Cardiac fibroblast (primary cell): ENCODE results near the gene GNG12.

ENCODE experiments used
- DNase-seq, 2 donors: peaks; one replicate each; pipeline versions ENCODE4 v3.0.0 to v3.0.0-alpha.2; 2010; ENCODE audit warnings: low read depth in 2 of 2
- H3K4me3 ChIP-seq, 2 donors: replicated peaks in 1 of 2; 1 replicate in 1 of 2; 2 replicates in 1 of 2; pipeline ENCODE4 v1.5.1; 2011; ENCODE audit warnings: low read depth in 2 of 2, low read length in 2 of 2, mild to moderate bottlenecking in 2 of 2, moderate library complexity in 1 of 2
- TF ChIP-seq, protein P1 (sequence below): IDR thresholded peaks from one replicate; pipeline ENCODE4 v1.5.1; 2011; ENCODE audit warnings: low read depth, mild to moderate bottlenecking, low read length, inconsistent platforms

Gene GNG12

GRCh38 chr1:67686267-67687197 lies 146.7 kb downstream of the GNG12 start:
- TF ChIP-seq, protein P1, sequence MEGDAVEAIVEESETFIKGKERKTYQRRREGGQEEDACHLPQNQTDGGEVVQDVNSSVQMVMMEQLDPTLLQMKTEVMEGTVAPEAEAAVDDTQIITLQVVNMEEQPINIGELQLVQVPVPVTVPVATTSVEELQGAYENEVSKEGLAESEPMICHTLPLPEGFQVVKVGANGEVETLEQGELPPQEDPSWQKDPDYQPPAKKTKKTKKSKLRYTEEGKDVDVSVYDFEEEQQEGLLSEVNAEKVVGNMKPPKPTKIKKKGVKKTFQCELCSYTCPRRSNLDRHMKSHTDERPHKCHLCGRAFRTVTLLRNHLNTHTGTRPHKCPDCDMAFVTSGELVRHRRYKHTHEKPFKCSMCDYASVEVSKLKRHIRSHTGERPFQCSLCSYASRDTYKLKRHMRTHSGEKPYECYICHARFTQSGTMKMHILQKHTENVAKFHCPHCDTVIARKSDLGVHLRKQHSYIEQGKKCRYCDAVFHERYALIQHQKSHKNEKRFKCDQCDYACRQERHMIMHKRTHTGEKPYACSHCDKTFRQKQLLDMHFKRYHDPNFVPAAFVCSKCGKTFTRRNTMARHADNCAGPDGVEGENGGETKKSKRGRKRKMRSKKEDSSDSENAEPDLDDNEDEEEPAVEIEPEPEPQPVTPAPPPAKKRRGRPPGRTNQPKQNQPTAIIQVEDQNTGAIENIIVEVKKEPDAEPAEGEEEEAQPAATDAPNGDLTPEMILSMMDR = no peak
- H3K4me3 ChIP-seq = peak overlapping the region; percentile 93 to 98
- DNase-seq = peak; percentile 98 to 99

DNA sequence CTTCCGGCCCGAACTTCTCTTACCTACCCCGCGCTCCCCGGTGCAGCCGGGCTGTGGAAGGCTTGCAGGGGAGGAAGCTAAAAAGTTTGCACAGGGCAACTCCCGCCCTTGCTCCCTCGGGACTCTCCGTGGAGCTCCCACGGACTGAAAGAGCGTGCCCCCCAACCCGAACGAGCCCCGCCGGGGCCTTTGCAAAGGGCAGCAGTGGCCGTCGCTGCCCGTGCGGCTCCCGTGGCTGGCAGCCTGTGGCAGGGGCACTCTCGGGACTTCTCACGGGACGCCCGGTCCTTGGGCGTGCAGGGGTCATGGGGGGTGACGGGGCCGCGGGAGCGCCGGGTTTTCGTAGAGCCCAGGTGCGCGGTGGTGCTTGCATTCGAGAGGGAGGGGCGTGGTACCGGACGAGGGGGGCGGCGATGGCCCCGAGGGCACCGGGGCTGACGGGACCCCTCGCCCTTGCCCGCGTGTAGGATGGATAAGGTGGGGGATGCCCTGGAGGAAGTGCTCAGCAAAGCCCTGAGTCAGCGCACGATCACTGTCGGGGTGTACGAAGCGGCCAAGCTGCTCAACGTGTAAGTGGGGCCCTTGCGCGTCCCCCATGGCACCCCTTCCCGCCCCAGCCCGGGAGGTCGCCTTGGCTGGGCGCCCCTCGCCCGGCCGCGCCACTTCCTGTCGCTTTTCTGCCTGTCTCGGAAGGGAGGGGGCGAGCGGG lies 147.6 kb downstream of the GNG12 start:
- peak; percentile 51 to 62 for DNase-seq
- H3K4me3 ChIP-seq = peak overlapping the region; percentile 93 to 98
- TF ChIP-seq, protein P1 = no peak

DNA sequence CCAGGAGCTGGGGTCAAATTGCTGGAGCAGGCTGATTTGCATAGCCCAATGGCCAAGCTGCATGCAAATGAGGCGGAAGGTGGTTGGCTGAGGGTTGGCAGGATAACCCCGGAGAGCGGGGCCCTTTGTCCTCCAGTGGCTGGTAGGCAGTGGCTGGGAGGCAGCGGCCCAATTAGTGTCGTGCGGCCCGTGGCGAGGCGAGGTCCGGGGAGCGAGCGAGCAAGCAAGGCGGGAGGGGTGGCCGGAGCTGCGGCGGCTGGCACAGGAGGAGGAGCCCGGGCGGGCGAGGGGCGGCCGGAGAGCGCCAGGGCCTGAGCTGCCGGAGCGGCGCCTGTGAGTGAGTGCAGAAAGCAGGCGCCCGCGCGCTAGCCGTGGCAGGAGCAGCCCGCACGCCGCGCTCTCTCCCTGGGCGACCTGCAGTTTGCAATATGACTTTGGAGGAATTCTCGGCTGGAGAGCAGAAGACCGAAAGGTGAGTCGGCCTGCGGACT lies 148.2 kb downstream of the GNG12 start, which contains the start of gene GADD45A:
TSS of gene GADD45A (plus strand) at position 135 of the 491 bp plus-strand sequence. CDS start at position 429, 294 bp downstream.
- TF ChIP-seq, protein P1 = no peak
- DNase-seq = peak; percentile 99 to 100
- H3K4me3 ChIP-seq = peak within 1 kb of the TSS; percentile 93 to 98

DNA sequence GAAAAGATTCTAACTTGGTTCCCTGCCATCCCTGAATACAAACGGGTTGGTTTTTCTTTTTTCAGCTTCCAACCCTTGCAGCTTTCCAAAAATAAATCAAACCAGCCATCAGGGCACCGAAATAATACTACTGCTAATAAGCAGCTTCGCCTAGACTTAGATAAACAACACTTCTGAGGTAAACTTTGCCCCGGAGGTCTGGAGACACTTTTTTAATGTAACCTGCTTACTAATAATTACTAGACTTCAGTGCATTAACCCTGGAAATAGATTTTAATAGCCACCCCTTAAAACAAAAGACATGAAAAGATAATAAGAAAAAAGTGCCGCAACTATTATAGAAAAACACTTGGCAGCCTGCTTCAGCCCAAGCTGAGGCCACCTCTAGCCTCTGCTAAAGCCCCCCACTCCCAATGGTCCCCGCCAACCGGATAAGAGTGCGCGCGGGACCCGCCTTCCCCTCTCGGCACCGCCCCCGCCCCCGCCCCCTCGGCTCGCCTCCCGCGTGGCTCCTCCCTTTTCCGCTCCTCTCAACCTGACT lies 148.7 kb downstream of the GNG12 start:
- TF ChIP-seq, protein P1 = no peak
- DNase-seq = no peak
- H3K4me3 ChIP-seq = peak overlapping the region; percentile 22 to 42

- DNase-seq = peak in 1 of 2 donors; percentile 78
Observed at GRCh38 chr1:67683766-67684525, 149.3 kb downstream of the GNG12 start.

More at GRCh38 chr1:67683766-67684525, 149.3 kb downstream of the GNG12 start:
- TF ChIP-seq, protein P1 = no peak
- peak overlapping the region in 1 of 2 donors; percentile 42 for H3K4me3 ChIP-seq
